AG09319 (cell line): Measurements from ENCODE around the gene TICRR.

Experiments used
- DNase-seq: peaks from one replicate; pipeline ENCODE4 v3.0.0-alpha.2; 2010; ENCODE audit warnings: low read depth; ENCODE audit errors: extremely low read depth
- TF ChIP-seq, protein P1 (sequence below): IDR thresholded peaks from 2 replicates; pipeline ENCODE4 v1.5.1; 2011; ENCODE audit warnings: low read depth, mild to moderate bottlenecking, inconsistent platforms, low read length, moderate library complexity

TICRR gene

GRCh38 chr15:89575146-89575655, at the start of gene TICRR:
TSS of gene TICRR (plus strand) at chr15:89575469. CDS start at chr15:89575587, 118 bp downstream.
- TF ChIP-seq, protein P1, sequence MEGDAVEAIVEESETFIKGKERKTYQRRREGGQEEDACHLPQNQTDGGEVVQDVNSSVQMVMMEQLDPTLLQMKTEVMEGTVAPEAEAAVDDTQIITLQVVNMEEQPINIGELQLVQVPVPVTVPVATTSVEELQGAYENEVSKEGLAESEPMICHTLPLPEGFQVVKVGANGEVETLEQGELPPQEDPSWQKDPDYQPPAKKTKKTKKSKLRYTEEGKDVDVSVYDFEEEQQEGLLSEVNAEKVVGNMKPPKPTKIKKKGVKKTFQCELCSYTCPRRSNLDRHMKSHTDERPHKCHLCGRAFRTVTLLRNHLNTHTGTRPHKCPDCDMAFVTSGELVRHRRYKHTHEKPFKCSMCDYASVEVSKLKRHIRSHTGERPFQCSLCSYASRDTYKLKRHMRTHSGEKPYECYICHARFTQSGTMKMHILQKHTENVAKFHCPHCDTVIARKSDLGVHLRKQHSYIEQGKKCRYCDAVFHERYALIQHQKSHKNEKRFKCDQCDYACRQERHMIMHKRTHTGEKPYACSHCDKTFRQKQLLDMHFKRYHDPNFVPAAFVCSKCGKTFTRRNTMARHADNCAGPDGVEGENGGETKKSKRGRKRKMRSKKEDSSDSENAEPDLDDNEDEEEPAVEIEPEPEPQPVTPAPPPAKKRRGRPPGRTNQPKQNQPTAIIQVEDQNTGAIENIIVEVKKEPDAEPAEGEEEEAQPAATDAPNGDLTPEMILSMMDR, result no peak
- DNase-seq, result peak; percentile 99

GRCh38 chr15:89526181-89526580, 49.1 kb upstream of the TICRR start:
- DNase-seq, result no peak
- TF ChIP-seq, protein P1, result no peak

GRCh38 chr15:89526601-89527441, 48.4 kb upstream of the TICRR start:
- TF ChIP-seq, protein P1, result no peak
- DNase-seq, result no peak

GRCh38 chr15:89528757-89529352, 46.4 kb upstream of the TICRR start:
- TF ChIP-seq, protein P1, result no peak
- no peak for DNase-seq

DNA sequence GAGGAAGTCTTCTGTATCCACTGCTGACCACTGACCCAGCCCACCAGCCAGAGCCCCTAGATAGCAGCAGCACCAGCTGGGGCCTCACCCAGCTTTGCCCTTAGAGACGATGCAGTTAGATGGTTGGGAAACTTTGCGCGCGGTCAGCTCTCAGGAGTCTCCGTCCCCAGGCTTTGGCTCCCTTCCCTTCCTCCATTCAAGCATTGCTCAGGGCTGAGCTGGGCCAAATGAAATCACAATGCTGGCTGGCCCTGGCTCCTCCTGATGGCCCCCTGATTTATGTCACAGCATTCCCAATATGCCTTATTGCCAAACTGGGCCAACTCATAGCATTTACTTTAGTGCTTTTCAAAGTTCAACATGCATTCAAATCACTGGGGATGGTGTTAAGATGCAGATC, 44.3 kb upstream of the TICRR start:
- no peak for DNase-seq
- TF ChIP-seq, protein P1, result no peak

DNA sequence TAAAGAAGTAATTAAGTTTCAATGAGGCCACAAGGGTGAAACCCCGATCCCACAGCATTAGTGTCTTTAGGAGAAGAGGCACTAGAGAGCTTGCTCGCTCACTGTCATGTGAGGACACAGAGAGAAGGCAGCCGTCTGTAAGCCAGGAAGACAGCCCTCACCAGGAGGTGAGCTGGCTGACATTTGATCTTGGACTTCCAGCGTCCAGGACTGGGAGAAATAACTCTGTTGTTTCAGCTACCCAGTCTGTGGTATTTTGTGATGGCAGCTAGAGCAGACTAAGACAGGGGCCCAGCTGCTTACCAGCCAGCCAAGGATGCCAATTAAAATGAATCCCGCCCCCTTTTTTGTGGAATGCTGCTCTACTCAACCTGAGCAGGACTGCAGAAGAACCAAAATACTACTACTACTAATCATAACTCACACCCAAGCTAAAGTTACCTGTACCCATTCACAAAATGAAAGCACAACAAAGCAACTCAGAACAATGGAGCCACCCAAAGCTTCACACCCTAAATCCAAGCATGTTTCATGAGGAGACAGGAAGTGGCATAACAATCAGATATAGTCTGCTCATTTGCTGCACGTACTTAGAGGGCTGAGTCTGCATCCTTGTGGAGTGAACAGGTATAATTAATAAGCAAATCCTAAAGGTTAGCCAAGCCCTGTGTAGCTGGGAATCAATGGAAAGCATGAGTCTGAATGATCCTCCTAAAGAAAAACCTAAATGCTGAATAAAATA, 43.3 kb upstream of the TICRR start:
- TF ChIP-seq, protein P1, result no peak
- no peak for DNase-seq
